Activated CD8-positive, alpha-beta T cell treated with anti-CD3 and anti-CD28 coated beads for 36 hours (primary cell): ENCODE results near the gene COG7. TPM values are rescaled to one million over a fixed set of nuclear protein-coding genes. Genes with fewer than 3 reads are reported as not detected.
"Not testable (repeated sequence)": the region's sequence is repeated elsewhere in the genome, so short reads cannot be mapped to it uniquely, and the experiment has no call there.

Experiments used
- ATAC-seq: fragments of 200-7000 bp; cut with Tn5 transposase; one replicate; pipeline ENCODE4 v1.10.0; 2021; ENCODE audit warnings: mild to moderate bottlenecking, moderate library complexity
- CTCF ChIA-PET: fragments of 350-600 bp; sonication (Branson Sonifier 250); formaldehyde crosslinking; loops from one replicate; lab custom pipeline; 2021; ENCODE audit warnings: antibody characterized with exemption; lab: Charles Lee
- POLR2A ChIA-PET: fragments of 350-600 bp; sonication (Branson Sonifier 250); formaldehyde crosslinking; loops from one replicate; lab custom pipeline; 2021; ENCODE audit warnings: antibody characterized with exemption; lab: Charles Lee
- DNase-seq: peaks from one replicate; pipeline ENCODE4 v3.0.0-alpha.2; 2020
- H3K27ac Mint-ChIP-seq: one replicate; pipeline ENCODE4 v1.8.0; 2021; ENCODE audit warnings: mild to moderate bottlenecking, mixed read lengths
- H3K27me3 Mint-ChIP-seq: one replicate; pipeline ENCODE4 v1.8.0; 2021; ENCODE audit warnings: mixed read lengths
- H3K36me3 Mint-ChIP-seq: one replicate; pipeline ENCODE4 v1.8.0; 2021; ENCODE audit warnings: low read depth, mixed read lengths
- H3K4me1 Mint-ChIP-seq: one replicate; pipeline ENCODE4 v1.8.0; 2021; ENCODE audit warnings: low read depth, mixed read lengths
- H3K4me3 Mint-ChIP-seq: one replicate; pipeline ENCODE4 v1.8.0; 2021; ENCODE audit warnings: mild to moderate bottlenecking, moderate library complexity, mixed read lengths
- H3K9me3 Mint-ChIP-seq: one replicate; pipeline ENCODE4 v1.8.0; 2021; ENCODE audit warnings: mixed read lengths
- intact Hi-C: fragments of 100-400 bp; cut with micrococcal nuclease; formaldehyde crosslinking; loops from one replicate; pipeline ENCODE4 v1.10.0; 2022
- total RNA-seq, 2 experiments: library from RNA; stranded (reverse); gene quantifications; one replicate each; pipeline ENCODE4 v1.2.3, GENCODE V29; 2021
- TF ChIP-seq, protein P1 (sequence below): fragments of 200-600 bp; IDR thresholded peaks from one replicate; pipeline ENCODE4 v1.8.0; 2022; ENCODE audit warnings: antibody characterized with exemption, mild to moderate bottlenecking

The COG7 gene
- total RNA-seq, 2 experiments from 2014 or later: 16.4 to 16.7 TPM

DNA sequence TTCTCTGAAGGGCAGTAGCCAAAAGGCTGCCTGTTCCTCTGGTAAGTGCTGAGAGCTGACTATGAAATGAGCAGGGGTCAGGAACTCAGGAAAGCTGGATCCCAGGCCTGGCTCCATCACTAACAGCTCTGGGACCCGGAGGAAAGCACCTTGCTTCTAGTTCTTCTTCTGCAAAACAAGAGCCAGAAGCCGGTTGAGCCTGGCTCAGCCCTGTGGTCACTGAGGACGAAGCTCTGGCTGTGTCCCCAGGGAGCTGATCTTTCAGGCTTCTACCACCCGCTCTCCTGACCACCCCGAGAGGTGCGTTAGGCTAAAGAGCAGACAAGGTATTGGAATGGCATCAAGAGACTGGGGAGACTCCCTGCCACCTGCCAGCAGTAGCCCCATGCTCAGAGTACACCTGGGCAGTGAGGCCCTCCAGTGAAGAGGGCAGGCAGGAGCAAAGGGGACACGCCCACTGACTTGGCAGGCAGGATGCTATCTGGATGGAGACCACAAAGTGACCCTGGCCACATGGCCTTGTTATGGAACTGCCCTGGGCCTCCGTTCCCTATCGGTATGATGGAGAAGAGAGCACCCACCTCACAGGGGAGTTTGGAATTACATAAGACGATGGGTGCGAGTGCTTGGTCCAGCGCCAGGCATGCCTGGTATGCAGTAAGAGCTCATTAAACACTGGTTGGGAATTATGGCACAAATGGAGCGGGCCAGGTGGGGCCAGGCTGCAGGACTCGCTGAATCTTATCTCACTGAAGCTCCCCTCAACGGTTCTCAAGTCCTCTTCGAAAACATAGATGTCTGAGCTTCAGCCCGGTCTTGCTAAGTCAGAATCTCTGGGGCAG lies 61.4 kb downstream of the COG7 start:
- H3K27me3 Mint-ChIP-seq: no peaks in the 10 kb centered on the region
- ChIA-PET POLR2A (no interaction called here), CTCF (interaction anchor here (2.4 kb wide), 1 partner anchor 43 kb away, joined by 7 read pairs; no protein-coding TSS in a partner anchor)
- no peak overlapping the region for H3K4me3 Mint-ChIP-seq
- ATAC-seq (no peak), DNase-seq (no peak)
- intact Hi-C loops: no loop called here
- H3K9me3 Mint-ChIP-seq: no peaks in the 10 kb centered on the region
- H3K36me3 Mint-ChIP-seq: peaks cover 11% of the 10 kb centered on the region
- TF ChIP-seq, protein P1, sequence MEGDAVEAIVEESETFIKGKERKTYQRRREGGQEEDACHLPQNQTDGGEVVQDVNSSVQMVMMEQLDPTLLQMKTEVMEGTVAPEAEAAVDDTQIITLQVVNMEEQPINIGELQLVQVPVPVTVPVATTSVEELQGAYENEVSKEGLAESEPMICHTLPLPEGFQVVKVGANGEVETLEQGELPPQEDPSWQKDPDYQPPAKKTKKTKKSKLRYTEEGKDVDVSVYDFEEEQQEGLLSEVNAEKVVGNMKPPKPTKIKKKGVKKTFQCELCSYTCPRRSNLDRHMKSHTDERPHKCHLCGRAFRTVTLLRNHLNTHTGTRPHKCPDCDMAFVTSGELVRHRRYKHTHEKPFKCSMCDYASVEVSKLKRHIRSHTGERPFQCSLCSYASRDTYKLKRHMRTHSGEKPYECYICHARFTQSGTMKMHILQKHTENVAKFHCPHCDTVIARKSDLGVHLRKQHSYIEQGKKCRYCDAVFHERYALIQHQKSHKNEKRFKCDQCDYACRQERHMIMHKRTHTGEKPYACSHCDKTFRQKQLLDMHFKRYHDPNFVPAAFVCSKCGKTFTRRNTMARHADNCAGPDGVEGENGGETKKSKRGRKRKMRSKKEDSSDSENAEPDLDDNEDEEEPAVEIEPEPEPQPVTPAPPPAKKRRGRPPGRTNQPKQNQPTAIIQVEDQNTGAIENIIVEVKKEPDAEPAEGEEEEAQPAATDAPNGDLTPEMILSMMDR: no peak
- no peak overlapping the region for H3K27ac Mint-ChIP-seq
- no peaks in the 10 kb centered on the region for H3K4me1 Mint-ChIP-seq

DNA sequence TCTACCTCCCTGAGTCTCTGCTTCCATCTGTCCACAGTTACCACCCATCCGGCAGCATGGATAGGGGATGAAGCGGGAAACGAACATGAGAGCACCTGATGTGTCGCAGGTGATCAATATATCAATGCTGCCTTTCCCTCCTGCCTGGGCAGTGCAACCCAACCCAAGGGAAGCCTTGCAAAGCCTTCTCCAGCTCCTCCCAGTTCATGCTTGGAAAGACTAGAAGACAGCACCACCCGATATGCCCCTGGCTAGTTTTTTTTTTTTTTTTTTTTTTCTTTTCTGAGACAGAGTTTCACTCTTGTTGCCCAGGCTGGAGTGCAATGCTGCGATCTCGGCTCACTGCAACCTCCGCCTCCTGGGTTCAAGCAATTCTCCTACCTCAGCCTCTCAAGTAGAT lies 63.1 kb downstream of the COG7 start:
- DNase-seq, H3K4me3 Mint-ChIP-seq, H3K4me1 Mint-ChIP-seq, H3K9me3 Mint-ChIP-seq, H3K27ac Mint-ChIP-seq, H3K27me3 Mint-ChIP-seq, POLR2A ChIA-PET, ATAC-seq, H3K36me3 Mint-ChIP-seq: not testable (repeated sequence)
- CTCF ChIA-PET: interaction anchor here (1.2 kb wide), 1 partner anchor 43 kb away, joined by 3 read pairs; no protein-coding TSS in a partner anchor
- intact Hi-C loops: loop anchor here (10.0 kb wide), 1 partner anchor 65 kb away; no protein-coding TSS in a partner anchor

DNA sequence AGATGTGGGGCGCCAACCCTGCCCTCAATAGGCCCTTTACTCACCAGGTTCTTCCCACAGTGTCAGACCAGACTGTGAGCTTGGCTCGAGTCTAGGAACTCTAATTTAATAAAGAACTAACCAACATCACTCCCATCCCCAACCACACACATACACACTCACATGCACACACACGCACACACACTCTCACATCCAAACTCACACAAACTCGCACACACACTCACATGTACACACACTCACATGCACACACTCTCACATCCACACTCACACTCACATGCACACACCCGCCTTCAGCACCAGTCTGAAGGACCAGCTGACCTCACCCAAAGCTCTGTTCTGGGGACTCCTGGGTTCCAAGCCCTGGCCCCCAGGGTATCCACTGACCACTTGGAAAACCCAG lies 63.8 kb downstream of the COG7 start:
- POLR2A ChIA-PET: no interaction called here
- intact Hi-C loops: loop anchor here (10.0 kb wide), 1 partner anchor 64 kb away; no protein-coding TSS in a partner anchor
- Mint-ChIP-seq H3K27ac (no peak overlapping the region), H3K36me3 (peaks cover 8% of the 10 kb centered on the region), H3K27me3 (no peaks in the 10 kb centered on the region), H3K9me3 (no peaks in the 10 kb centered on the region), H3K4me1 (no peaks in the 10 kb centered on the region), H3K4me3 (no peak overlapping the region)
- ATAC-seq: no peak
- CTCF ChIA-PET: interaction anchor here (1.2 kb wide), 1 partner anchor 43 kb away, joined by 3 read pairs; no protein-coding TSS in a partner anchor
- TF ChIP-seq, protein P1: no peak
- DNase-seq: no peak

DNA sequence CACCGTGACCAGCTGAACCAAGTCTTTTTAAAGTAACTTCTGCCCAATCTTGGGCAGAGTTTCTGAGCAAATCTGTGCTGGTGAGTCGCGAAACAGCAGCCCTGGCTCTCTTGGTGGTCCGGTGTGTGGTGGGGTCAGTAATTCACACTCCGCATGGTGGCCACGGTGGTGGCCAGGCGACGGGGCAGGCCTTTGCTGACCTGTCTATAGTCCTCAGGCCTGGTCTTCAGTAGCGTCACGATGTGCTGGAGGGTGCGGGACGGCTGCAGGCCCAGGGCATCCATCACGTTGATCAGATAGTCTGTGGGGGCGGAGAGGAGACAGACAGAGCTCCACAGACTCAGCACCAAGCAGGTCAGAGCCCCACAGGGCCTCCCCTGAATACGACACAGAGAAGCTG lies 64.2 kb downstream of the COG7 start:
- ChIA-PET CTCF (interaction anchor here (1.2 kb wide), 1 partner anchor 44 kb away, joined by 3 read pairs; no protein-coding TSS in a partner anchor), POLR2A (no interaction called here)
- H3K27me3 Mint-ChIP-seq: no peaks in the 10 kb centered on the region
- TF ChIP-seq, protein P1: no peak
- DNase-seq (no peak), ATAC-seq (no peak)
- no peak overlapping the region for H3K27ac Mint-ChIP-seq
- H3K36me3 Mint-ChIP-seq: peaks cover 8% of the 10 kb centered on the region
- no peaks in the 10 kb centered on the region for H3K9me3 Mint-ChIP-seq
- no peak overlapping the region for H3K4me3 Mint-ChIP-seq
- intact Hi-C loops: loop anchor here (10.0 kb wide), 1 partner anchor 64 kb away; no protein-coding TSS in a partner anchor
- no peaks in the 10 kb centered on the region for H3K4me1 Mint-ChIP-seq

DNA sequence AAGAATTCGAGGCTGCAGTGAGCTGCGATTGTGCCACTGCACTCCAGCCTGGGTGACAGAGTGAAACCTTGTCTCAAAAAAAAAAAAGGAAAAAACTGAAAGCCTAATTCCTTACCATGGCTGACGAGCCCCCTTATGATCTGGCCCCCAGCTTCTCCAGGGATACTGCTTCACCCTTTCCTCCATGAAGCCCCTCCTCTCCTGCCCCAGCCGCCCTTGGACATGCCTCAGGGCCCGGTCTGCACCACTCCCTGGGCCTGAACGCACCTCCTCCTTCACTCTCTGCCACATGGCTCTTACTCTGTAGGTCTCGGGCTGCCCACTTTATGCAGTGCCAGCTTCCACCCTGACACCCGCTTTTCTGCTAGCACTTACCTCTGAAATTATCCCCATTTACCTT lies 65.3 kb downstream of the COG7 start:
- Mint-ChIP-seq H3K4me1 (no peaks in the 10 kb centered on the region), H3K27ac (no peak overlapping the region), H3K4me3 (no peak overlapping the region), H3K27me3 (no peaks in the 10 kb centered on the region), H3K36me3 (peaks cover 8% of the 10 kb centered on the region), H3K9me3 (no peaks in the 10 kb centered on the region)
- ChIA-PET POLR2A (no interaction called here), CTCF (no interaction called here)
- TF ChIP-seq, protein P1: no peak
- DNase-seq (no peak), ATAC-seq (no peak)
- intact Hi-C loops: loop anchor here (10.0 kb wide), 1 partner anchor 63 kb away; no protein-coding TSS in a partner anchor
